Measurements from ENCODE around the gene TNFRSF19.

Gene TNFRSF19

GRCh38 chr13:23575632-23576031, 5.4 kb downstream of the TNFRSF19 start:
- H3K4me3 ChIP-seq (ENCODE audit: low read depth, low read length) = no peak overlapping the region; the same call in 1 of the 2 replicates
- no peak for TF ChIP-seq CTCF (IDR thresholded peaks at IDR 0.05; ENCODE audit: insufficient read depth, low read depth, low read length, missing control alignments)
- no peak for DNase-seq (ENCODE audit: low read depth)

- TF ChIP-seq CTCF (IDR thresholded peaks at IDR 0.05; ENCODE audit: insufficient read depth, low read depth, low read length, missing control alignments) = peak; percentile 62
- peak overlapping the region; percentile 91 for H3K4me3 ChIP-seq (ENCODE audit: low read depth, low read length)
- DNase-seq (ENCODE audit: low read depth) = peak; percentile 95
These were observed 8.3 kb downstream of the TNFRSF19 start for GRCh38 chr13:23578411-23579071.

- peak overlapping the region; percentile 91 for H3K4me3 ChIP-seq (ENCODE audit: low read depth, low read length)
- peak; percentile 96 for DNase-seq (ENCODE audit: low read depth)
- no peak for TF ChIP-seq CTCF (IDR thresholded peaks at IDR 0.05; ENCODE audit: insufficient read depth, low read depth, low read length, missing control alignments)
These were observed 9.1 kb downstream of the TNFRSF19 start for GRCh38 chr13:23579072-23579895.

- peak; percentile 45 for DNase-seq (ENCODE audit: low read depth)
- TF ChIP-seq CTCF (IDR thresholded peaks at IDR 0.05; ENCODE audit: insufficient read depth, low read depth, low read length, missing control alignments) = no peak
- peak overlapping the region; percentile 91 for H3K4me3 ChIP-seq (ENCODE audit: low read depth, low read length)
These were observed 9.9 kb downstream of the TNFRSF19 start for GRCh38 chr13:23579896-23580683.

- TF ChIP-seq CTCF (IDR thresholded peaks at IDR 0.05; ENCODE audit: insufficient read depth, low read depth, low read length, missing control alignments) = no peak
- DNase-seq (ENCODE audit: low read depth) = no peak
- peak overlapping the region; percentile 91 for H3K4me3 ChIP-seq (ENCODE audit: low read depth, low read length)
These were observed 10.5 kb downstream of the TNFRSF19 start for GRCh38 chr13:23580684-23581060.

- DNase-seq (ENCODE audit: low read depth) = no peak
- no peak for TF ChIP-seq CTCF (IDR thresholded peaks at IDR 0.05; ENCODE audit: insufficient read depth, low read depth, low read length, missing control alignments)
- H3K4me3 ChIP-seq (ENCODE audit: low read depth, low read length) = no peak overlapping the region
These were observed 13.3 kb downstream of the TNFRSF19 start for GRCh38 chr13:23583491-23583890.

All from GM12865 (cell line).